KBM-7 (cell line): ENCODE measurements around the gene ARHGEF7.

Experiments
- DNase-seq: peaks from one replicate; pipeline ENCODE4 v3.0.0-alpha.2; 2015
- in situ Hi-C: fragments of 300-500 bp; cut with MboI; formaldehyde crosslinking; loops from 2 replicates; pipeline ENCODE4 v1.14.3; 2020; ENCODE audit warnings: low sequenced_read_pairs, low pct_unique_long_range_greater_than_20kb, mixed read lengths

ARHGEF7 gene

DNA sequence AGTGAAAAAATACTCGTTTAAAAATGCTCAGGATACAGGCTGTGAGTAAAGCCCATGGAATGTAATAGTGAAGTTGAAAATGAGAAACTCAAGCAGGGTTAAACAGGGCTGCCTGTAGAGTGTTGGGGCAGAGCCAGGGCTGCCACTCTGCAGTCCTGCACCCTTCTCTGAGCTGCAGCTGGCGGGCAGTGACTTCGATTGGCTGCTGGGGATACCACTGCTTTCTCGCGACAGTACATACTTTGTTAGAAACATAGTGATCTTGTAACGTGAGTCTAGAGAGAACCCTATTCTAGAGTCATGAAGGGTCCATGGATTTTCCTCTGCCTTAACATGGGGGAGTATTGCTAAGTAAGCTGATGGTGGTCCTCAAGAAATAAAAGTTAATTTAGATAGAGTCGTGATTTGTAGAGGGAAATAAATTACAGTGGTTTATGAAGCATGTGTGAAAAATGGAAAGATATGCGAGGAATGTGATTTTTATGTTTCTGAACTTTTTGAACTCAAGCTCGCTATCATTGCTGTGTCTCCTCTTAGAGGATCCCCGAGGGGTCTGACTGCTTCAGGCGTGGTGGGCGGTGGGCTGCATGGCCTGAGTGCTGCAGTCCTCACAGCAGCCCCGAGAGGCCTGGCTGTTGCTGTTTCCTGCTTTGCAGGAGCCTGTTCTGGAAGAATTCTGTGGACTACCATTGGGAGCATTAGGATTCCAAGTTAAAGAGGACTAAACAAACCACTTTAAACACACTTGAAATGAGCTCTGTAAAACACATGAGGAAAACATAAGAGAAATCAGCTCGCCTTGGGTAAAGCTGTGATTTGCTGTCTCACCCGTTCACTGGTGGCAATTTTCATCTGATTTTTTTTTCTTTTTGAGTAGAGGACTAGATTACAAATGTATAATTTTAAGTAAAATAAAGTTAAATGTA lies 95.7 kb downstream of the ARHGEF7 start:
- in situ Hi-C loops: no loop called here
- no peak for DNase-seq

DNA sequence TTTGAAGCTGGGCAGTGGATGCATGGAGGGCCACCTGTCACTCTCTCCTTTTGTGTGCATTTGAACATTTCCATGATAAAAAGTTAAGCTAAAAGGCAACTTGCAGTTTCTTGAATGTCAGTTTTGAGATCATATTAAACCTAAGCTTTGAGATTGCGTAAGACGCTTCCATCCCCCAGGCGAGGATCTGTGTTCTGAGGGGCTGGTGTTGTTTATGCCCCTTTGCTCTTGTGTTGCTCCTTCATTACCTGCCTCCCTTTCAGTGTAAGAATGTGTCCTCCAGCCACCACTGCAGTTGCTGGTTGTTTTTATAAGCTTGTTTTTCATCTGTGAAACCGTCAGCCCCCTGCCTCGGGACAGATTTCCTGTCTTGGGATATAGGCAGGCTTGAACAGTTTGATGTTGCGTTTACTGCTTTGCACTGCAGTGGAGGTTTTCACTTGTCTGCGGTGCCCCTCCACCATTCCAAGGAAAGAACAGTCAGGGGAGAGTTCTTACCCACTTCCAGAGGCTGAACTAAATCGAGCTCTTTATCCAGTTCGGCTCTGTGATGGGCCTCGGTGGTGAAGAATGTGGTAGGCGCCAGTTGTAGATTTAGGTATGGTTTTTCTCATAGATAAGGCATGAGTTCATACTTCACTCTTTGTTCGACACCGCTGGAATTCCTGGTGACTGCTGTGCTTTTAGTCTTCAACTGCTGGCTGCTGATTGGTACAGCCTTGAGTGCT lies 96.8 kb downstream of the ARHGEF7 start:
- in situ Hi-C loops: no loop called here
- no peak for DNase-seq

DNA sequence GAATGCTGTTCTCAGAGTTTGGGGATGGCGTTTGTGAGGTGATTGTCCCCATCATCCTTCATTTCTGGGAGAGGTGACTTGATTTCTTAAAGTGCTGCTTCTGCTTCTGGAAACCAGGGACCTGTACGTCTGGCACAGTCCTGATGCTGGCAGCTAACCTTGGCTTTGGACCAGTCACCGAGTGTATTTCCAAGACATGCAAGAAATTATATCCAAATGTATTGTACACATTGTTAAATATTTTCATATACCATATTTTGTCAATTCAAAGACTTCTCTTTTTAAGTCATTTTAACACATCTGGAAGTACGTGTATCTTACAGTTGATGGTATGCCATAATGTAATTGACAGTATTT lies 97.4 kb downstream of the ARHGEF7 start:
- in situ Hi-C loops: no loop called here

DNA sequence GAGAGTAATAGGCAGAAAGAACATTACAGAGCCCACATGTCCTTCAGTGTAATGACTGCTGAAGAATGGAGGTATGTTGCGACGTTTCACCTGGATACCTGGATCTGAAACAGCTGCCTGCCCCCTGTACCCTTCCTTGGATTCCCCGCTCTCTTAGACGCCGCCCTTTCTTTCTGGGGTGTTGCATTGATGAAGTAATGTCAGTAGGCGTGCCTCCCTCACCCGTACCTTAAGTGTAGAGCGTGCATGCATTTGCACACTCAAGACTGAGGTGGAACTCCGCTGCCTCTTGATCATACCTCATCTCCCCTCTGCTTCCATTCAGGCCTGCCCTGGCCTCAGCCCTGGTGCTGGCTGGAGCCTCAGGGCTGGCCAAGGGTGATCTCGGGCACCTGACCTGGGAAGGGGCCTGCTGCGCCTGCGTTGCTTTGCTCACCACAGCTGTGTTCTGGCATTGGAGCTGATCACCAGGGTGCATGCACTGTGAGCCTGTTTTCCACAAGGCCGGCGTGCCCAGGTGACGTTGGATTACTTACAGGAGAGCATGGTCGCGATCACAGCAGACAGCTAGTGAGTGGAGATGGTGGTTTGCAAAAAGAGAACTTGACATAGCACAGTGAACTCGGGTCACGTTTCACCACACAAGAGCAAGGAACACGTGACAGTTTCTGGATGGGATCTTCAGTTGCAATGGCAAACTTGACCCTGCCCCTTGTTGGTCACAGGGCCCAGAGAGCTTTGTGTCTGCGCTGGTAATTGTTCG lies 99.0 kb downstream of the ARHGEF7 start:
- peak; percentile 60 for DNase-seq
- in situ Hi-C loops: no loop called here

More for the DNA sequence above, 97.4 kb downstream of the ARHGEF7 start:
- DNase-seq: no peak

DNA sequence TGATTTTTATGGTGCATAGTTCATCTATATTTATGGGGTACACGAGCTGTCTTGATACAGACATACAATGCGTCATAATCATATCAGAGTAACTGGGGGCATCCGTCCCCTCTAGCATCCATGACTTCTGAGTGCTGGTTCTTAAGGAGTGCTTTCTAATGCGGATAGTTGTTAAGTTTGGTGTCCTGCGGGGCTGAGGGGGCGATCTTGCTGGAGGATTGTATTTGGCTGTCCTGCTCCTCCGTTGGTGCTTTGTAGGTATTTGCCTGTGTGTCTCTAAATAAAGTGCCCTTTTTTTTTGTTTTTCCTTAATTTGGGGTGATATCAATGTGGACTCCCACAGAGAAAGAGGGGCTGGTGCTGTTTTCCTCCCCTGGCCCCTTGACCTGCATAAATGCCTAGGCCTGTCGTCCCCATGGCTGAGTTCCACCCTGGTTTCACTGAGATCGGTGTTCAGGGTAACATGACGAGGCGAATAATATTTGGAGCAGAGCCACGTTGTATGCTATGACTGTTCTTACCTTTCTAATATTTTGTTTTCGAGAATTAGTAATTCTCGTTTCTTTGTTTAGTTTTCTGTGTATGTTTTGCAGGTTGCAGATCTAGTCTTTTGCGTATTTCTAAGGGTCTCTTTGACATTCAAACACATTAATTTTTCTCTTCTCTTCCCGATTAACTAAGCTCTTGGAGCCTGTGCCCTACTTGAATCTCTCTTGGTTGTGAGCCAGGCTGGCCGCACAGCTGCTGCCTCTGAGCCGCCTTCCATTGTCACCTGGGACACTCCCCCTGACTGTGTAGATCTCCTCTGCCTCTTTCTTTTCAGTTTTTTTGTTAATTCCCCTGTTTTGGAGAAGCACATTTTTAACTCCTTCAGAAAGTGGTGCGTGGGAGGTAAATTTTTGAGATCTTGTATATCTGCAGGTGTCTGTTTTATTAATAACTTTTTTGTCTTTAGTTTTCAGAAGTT lies 100.3 kb downstream of the ARHGEF7 start:
- in situ Hi-C loops: no loop called here
- no peak for DNase-seq

DNA sequence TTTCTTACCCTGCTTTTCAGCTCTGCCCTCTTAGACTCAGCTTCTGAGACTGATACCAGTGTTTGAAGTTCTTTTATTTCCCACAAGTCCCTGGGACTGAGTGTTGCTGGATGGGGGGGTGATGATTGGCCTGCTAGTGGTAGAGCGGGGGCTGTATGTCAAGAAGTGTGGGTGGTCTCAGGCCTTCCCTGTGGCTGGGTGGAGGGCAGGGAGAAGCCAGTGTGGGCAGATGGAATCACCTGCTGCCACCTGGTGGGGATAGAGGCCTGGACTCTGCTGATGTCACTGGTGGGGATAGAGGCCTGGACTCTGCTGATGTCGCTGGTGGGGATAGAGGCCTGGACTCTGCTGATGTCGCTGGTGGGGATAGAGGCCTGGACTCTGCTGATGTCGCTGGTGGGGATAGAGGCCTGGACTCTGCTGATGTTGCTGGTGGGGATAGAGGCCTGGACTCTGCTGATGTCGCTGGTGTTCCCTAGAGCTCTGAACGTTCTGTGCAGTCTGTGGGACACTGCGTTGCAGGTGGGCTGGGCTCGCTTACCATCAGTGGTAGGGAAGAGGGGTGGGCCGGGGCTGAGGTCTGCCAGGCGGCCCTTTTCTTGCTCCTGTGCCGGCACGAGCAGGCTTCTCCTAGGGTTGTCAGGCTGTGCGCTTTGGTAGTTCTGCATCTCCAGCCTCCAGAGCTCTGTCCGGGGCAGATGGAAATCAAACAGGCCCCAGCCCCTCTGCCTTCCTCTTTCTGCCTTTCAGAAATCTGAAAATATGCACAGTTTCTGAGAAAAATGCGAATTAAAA lies 101.3 kb downstream of the ARHGEF7 start:
- in situ Hi-C loops: no loop called here
- peak; percentile 51 for DNase-seq

DNA sequence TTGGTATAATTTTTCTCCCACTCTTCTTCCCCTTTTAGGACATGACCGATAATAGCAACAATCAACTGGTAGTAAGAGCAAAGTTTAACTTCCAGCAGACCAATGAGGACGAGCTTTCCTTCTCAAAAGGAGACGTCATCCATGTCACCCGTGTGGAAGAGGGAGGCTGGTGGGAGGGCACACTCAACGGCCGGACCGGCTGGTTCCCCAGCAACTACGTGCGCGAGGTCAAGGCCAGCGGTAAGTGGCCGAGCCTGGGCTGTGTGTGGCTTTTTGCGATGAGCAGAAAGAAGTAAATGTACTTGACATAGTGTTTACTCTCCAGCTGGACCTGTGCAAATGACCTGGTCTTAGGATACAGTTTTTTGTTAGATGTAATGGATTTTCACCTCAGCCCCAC lies 102.5 kb downstream of the ARHGEF7 start:
- DNase-seq: no peak
- in situ Hi-C loops: no loop called here

DNA sequence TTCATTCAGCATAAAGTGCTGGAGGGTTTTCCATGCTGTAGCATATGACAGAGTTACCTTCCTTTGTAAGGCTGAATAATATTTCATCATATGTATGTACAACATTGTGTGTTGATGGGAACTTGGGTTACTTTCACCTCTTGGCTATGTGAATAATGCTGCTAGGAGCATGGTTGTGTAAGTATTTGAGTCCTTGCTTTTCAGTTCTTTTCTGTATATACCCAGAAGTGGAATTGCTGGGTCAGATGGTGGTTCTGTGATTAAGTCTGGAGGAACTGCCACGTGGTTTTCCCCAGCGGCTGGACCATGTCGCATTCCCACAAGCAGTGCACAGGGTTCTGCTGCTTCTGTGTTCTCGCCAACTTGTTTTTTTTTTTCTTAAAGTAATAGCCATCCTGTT lies 104.2 kb downstream of the ARHGEF7 start:
- DNase-seq: no peak
- in situ Hi-C loops: no loop called here

DNA sequence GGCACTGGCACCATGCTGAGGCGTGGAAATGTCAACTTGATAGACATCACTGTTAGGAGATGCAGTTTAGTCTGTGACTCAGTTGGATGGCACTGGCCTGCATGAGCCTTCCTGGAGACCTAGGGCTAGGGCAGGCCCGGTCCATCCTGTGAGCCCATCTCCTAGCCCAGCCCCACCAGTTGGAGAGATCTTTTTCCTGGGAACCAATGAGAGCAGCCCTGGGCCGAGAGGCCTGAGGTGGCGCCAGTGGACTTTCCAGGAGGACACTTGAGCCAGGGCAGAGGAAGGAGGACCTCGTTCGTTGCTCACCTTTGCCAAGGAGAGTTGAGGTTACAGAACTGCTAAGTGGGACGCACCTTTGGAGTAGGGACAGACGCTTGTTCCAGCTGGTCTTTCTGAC lies 104.8 kb downstream of the ARHGEF7 start:
- in situ Hi-C loops: no loop called here

DNA sequence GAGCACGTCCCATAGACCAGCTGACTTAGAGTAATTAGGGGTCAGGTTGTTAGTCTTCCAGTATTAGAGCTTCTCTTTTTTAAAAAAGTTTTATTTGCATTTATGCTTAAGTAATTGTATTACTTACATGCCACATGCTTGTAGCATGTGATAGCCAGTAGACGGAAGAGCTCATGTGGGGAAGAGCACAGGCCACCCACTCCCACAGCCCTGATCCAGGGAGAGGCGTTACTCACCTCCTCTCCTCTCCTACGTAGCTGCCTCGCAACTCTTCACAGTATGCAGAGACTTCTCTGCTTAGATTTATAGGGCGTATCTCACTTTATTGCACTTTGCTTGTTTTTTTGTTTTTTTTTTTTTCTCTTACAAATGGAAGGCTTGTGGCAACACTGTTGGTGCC lies 110.1 kb downstream of the ARHGEF7 start:
- DNase-seq: no peak
- in situ Hi-C loops: no loop called here

More for the DNA sequence above, 104.8 kb downstream of the ARHGEF7 start:
- DNase-seq: no peak

DNA sequence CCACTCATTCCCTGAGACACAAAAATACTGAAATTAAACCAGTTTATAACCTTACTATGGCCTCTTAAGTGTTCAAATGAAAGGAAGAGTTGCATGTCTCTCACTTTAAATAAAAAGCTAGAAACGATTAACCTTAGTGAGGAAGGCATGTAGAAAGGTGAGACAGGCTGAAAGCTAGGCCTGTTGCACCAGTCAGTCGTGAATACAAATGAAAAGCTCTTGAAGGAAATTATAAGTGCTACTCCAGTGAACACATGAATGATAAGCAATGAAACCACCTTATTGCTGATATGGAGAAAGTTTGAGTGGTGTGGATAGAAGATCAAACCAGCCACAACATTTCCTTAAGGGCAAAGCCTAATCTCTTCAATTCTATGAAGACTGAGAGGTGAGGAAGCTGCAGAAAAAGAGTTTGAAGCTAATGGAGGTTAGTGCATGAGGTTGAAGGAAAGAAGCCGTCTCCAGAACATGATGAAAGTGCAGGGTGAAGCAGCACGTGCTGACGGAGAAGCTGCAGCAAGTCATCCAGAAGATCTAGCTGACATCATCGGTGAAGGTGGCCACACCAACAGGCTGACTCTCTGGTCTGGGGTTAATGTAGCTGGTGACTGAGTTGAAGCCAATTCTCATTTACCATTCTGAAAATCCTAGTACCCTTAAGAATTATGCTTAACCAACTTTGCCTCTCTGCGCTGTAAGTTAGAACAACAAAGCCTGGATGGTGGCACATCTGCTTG lies 110.9 kb downstream of the ARHGEF7 start:
- in situ Hi-C loops: no loop called here

DNA sequence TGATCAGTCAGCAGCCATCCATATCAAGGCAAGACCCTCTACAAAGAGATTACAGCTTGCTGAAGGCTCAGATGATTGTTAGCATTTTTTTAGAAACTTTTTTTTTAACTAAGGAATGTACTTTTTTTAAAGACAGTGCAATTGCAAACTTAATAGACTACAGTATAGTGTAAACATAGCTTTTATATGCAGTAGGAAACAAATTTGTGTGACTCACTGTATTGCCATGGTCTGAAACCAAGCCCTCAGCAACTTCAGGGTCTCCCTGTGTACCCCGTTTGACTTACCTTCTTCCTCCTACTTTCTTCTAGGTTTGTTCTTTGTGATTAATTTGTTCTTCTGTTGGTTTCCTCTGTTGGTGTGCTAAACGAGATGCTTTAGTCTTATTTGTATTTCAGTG lies 112.3 kb downstream of the ARHGEF7 start:
- in situ Hi-C loops: no loop called here
- DNase-seq: no peak

More for the DNA sequence above, 110.9 kb downstream of the ARHGEF7 start:
- no peak for DNase-seq

DNA sequence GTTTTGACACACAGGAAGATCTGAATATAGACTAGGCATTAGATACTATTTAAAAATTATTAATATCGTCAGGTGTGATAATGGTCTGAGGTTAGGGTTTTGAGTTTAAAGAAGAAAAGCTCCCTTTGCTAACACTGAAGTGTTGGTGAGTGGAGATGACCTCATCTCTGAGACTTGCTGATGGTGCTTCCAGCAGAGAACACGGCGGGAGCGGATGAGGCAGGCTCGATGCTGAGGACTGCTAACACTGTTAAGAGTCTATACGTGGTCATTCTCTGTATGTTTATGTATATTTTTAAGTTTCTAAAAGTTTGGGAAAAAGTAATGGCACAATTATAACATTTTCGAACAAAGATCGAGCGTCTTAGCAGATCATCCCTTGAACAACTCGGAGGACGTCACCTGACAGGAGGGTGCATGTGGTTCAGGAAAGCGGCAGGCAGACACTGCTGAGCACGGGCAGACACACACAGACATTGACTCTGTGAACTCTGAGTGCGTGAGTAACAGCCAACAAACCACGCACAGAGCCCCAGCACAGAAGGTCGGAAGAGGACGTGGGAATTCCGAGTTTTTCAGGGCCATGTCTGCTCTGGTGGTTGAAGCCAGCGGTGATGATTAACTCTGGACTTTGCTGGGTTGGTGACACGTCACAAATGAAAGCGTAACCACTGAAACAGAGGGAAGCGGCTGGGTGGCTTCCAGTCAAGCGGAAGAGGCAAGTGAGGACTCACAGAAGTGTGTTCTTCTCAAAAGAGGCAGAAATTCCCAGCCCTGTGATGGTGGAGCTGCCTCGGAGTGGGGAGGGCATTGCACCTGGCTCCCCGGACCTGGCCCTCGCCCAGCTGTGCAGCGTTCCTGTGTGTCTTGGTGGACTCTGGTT lies 113.4 kb downstream of the ARHGEF7 start:
- DNase-seq: no peak
- in situ Hi-C loops: no loop called here

DNA sequence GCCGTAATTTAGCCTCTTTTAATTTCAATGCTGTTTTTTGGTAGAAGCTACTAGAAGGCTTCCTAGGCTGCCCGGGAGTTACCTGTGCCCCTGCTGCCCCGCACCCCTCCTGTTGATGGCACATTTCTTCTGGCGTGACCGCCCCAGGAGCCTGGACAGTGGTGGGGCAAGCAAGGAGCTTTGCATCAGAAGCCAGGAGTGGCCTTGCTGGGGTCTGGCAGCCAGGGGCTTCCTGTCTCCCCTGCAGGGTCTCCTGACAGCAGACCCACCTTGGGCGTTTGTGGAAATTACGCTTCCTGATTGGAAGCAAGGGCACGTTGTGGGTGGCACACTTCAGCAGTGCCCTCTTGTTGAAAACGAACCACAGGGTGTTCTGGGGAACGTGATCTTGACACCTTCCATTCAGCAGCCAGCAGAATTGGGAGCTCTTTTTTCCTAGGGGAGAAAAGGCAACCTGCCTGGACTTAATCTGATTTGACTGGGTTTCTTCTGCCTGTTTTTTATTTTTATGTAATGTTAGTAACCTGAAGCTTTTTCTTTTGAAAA lies 115.3 kb downstream of the ARHGEF7 start:
- in situ Hi-C loops: no loop called here
- DNase-seq: no peak

DNA sequence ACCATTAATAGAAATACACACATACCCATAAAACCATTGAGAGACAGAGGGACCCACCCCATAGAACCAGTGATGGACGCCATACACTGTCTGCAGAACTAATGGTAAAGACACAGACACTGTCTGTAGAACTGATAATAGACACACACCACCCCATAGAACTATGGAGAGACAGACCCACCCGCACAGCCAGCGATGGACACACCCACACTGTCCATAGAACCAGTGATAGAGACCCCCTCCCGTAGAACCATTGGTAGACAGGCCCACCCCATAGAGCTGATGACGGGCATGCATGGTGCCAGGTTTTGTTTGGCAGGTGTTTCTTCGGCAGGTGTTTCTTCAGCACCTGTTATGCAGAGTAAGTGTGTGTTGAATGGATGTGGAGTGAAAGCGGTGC lies 117.1 kb downstream of the ARHGEF7 start:
- in situ Hi-C loops: no loop called here
- DNase-seq: no peak

DNA sequence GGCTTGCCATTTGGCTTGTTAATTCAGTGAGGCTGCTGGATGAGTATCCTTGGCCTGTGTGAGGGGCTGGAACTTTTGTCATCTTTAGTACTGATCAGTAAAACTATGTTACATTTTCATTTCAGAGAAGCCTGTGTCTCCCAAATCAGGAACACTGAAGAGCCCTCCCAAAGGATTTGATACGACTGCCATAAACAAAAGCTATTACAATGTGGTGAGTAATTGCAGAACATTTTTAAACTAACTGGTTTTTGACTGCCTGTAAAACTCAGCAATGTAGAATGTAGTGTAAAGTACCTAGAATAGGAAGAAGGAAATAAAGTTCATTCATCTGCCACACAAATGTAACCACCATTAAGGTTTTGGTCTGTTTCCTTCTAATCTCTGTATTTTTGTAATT lies 118.0 kb downstream of the ARHGEF7 start:
- in situ Hi-C loops: no loop called here
- no peak for DNase-seq
